HG03066 (cell line): ENCODE data around the gene WDR83.
"Not testable (repeated sequence)": the region's sequence is repeated elsewhere in the genome, so short reads cannot be mapped to it uniquely, and the experiment has no call there.

ENCODE experiments used
- ATAC-seq: cut with Tn5 transposase; IDR thresholded peaks from one replicate; pipeline ENCODE4 v1.9.1; 2021; ENCODE audit warnings: low read depth; ENCODE audit not compliant: unreplicated experiment

The WDR83 gene

GRCh38 chr19:12681074-12681987, 14.7 kb downstream of the WDR83 start, which contains the start of gene DHPS:
TSS of gene DHPS (minus strand) at chr19:12681880. CDS start at chr19:12681766, 114 bp downstream.
- peak; percentile 79 for ATAC-seq

GRCh38 chr19:12685831-12686230, 19.2 kb downstream of the WDR83 start:
- ATAC-seq: no peak

DNA sequence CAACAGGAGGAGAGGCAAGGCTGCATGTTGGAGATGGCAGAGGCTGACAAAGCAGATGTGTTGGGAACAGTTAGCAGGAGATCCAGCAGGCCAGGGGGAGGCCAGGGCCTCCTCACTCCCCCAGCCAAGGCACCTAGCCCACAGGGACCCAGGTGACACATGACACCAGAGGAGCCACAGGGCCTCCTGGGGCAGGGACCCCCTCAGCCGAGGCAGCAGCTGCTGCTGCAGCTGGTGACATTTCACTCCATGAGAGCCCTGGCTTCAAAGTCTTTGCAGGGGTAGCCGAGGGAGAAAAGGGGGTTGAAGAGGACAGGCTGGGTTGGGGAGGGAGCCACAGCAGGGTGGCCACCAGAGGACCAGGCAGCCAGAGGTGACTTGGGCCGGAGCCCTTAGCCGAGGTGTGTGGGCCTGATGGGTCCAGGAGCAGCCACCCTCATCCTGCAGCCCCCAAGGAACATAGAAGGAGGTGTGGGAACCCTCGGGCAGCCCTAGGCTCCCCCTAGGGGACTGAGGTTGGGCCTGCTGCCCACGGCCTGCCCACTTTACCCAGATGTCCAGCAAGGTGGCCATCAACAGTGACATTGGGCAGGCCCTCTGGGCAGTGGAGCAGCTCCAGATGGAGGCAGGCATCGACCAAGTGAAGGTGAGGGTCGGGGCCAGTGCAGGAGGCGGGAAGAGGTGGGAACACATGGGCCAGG, 21.0 kb downstream of the WDR83 start, which contains the start of gene GNG14:
TSS of gene GNG14 (plus strand) at position 503 of the 701 bp plus-strand sequence. CDS start at position 554, 51 bp downstream.
- ATAC-seq: no peak

DNA sequence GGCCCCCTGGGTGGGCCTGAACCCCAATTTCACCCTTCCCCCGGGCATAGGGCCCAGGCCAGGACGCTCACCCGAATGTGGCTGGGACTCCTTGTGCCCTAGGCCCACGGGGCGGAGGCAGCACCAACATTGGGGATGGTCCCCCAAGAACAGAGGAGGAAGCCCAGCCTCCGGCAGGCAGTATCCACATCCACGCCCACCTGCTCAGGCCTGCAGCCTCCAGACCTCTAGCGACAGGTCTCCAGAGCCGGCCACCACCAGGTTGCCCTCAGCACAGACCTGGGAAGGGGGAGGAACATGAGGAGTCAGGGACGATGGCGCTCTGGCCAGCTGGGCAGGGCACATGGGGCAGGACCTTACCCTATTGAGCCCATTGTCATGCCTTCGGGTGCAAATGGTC, 22.4 kb downstream of the WDR83 start:
- ATAC-seq: no peak

- no peak for ATAC-seq
Measured at GRCh38 chr19:12689581-12690216, 23.1 kb downstream of the WDR83 start.

- no peak for ATAC-seq
Measured at GRCh38 chr19:12692960-12693359, 26.4 kb downstream of the WDR83 start.

- ATAC-seq: no peak
Measured at GRCh38 chr19:12694641-12695040, 28.0 kb downstream of the WDR83 start.

- no peak for ATAC-seq
Measured at GRCh38 chr19:12695096-12695495, 28.5 kb downstream of the WDR83 start.

DNA sequence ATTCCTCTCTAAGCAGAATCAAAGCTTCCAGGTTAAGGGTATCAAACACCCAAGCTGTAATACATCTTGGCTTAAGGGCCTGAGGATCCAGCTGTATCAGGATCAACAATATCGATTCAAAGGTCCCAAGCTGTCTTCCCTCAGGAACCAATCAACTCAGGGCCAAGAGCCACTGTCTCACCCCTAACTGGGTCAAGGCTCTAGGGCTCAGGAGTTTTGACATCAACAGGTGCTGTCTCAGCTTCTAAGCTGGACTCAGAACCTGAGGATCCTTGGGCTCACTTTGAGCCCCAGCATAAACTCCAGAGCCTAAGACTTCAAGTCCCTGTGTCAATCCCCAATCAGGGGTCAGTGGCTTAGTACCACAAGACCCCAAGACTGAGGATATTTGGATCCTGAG, 28.9 kb downstream of the WDR83 start:
- ATAC-seq: no peak

DNA sequence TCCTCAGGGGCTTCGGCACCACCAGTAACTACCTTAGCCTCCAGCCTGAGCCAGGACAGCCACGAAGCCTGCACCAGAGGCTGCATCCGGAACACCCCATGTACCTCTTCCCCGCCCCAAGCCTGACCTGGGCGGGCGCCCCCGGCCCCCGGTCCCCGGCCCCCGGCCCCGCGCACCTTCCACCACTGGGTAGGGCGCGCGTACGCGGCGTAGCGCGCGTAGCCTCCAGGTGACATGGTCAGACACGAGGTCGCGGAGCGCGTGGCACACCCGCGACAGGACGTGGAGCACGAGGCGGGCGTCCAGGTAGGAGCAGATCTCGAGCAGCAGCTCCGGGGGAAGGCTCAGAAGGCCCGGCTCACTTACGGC, 29.4 kb downstream of the WDR83 start:
- no peak for ATAC-seq

DNA sequence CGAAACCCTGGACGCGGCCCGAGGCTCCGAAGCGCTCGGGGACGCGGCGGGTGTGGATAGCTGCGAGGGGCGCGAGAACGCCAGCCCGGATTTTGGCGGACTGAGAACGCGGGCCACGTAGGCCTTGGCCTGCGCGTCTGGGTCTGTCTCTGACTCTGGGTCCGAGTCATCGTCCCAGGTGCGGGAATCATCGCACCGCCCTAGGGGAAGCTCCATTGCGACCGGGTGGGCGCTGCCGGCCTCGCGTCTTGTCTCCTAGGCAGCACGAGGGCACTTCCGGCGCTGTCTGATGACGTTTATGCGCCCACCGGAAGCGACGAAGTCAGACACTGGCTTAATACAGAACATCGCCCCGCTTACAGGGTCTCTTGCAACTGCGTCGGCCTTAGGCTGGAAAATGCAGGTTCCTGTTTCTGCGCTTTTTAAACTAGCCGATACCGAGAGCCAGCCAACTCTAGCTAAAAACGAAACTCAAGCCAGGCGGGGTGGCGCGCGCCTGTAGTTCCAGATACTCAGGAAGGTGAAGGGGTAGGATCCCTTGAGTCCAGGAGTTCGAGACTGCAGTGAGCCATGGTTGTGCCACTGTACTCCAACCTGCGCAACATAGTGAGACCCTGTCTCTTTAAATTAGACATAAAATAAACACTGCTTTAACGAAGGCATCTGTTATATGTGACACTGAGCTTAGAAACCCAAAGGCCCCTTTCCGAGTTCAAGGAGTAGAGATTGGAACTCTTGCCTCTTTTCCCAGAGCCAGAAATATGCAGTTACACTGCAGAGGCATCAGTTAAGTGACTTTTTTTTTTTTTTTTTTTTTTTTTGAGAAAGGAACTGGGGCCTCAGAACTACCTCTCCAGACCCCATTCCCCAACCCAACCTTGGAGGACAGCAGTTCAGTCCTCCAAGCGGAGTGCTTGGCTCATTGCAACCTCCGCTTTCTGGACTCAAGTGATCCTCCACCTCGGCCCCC, 30.0 kb downstream of the WDR83 start, which contains the start of gene FBXW9:
TSS of gene FBXW9 (minus strand) at position 266 of the 970 bp plus-strand sequence. CDS start at position 216, 50 bp downstream.
- peak; percentile 87 for ATAC-seq

DNA sequence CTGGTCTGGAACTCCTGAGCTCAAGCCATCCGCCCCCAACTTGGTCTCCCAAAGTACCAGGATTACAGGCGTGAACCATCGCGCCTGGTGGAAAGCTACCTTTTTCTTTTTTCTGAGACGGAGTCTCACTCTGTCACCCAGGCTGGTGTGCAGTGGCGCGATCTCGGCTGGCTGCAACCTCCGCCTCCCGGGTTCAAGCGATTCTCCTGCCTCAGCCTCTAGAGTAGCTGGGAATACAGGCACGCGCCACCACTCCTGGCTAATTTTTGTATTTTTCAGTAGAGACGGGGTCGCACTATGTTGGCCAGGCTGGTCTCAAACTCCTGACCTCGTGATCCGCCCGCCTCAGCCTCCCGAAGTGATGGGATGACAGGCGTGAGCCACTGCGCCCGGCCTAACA, 30.8 kb downstream of the WDR83 start:
- not testable (repeated sequence) for ATAC-seq

- no peak for ATAC-seq
Measured at GRCh38 chr19:12698138-12698537, 31.5 kb downstream of the WDR83 start.

DNA sequence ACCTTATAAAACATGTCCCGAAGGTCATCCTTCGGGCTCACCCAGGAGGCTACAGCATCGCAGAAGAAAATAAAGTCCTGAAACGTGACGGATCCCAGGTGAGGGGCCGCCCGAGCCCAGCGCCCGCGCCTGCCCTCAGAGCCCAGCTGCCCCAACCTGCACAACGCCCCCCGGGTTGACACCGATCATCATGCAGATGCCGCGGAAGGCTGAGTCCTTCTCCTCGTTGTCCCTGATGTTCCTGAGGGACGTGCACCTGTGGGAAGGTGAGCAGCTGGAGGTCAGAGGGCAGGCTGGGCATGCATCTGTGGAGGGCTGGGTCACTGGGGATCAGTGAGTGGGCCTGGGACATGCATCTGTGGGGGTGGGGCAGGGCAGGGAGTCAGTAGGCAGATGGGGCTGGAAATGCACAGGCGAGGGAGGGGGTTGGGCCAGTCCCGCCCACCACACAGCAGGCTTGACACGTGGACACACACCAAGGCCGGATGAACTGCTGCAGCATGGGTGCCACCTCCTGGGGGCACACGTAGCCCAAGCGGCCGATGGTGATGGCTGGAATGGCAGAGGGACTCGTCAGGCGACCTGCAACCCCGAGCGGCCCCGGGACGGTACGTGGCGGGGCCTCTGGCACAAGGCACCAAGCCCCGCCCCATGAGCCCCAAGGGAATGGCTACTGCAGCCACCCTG, 35.1 kb downstream of the WDR83 start:
- ATAC-seq: no peak

- ATAC-seq: no peak
Measured at GRCh38 chr19:12703046-12703445, 36.4 kb downstream of the WDR83 start.

- ATAC-seq: no peak
Measured at GRCh38 chr19:12705169-12705568, 38.6 kb downstream of the WDR83 start.

- no peak for ATAC-seq
Measured at GRCh38 chr19:12705654-12706331, 39.2 kb downstream of the WDR83 start.

- no peak for ATAC-seq
Measured at GRCh38 chr19:12706332-12706718, 39.7 kb downstream of the WDR83 start.

GRCh38 chr19:12708641-12709040, 42.0 kb downstream of the WDR83 start:
- ATAC-seq: no peak
